ENCODE measurements around the gene TMEM33.

GRCh38 chr4:41999321-41999720, 64.1 kb downstream of the TMEM33 start:
- TF ChIP-seq CTCF (IDR thresholded peaks at IDR 0.05) = no peak
- no peak for TF ChIP-seq POLR2AphosphoS5 (IDR thresholded peaks at IDR 0.05; ENCODE audit: insufficient read depth in 1 of 2, low read depth in 1 of 2)

All from vagina (tissue), 2 donors.